Myocyte (in vitro differentiated cells): ENCODE data around the gene RBM41. TPM values are rescaled to one million over a fixed set of nuclear protein-coding genes. Genes with fewer than 3 reads are reported as not detected.
"Not testable (repeated sequence)": the region's sequence is repeated elsewhere in the genome, so short reads cannot be mapped to it uniquely, and the experiment has no call there.

Experiments
- DNase-seq: peaks from one replicate; pipeline ENCODE4 v3.0.0-alpha.2; 2012; ENCODE audit warnings: low read depth
- polyA plus RNA-seq: library from polyadenylated mRNA; unstranded; fragments of >200 nt; gene quantifications from one replicate; pipeline ENCODE4 v1.2.1, GENCODE V29; 2012; ENCODE audit warnings: missing spikeins
- total RNA-seq: library from RNA; depleted of rRNA; stranded (reverse); fragments of >200 nt; gene quantifications from 2 replicates; pipeline ENCODE4 v1.2.3, GENCODE V29; 2014

Gene RBM41
- total RNA-seq: 9.5 and 12.6 TPM in 2 replicates
- 4.3 TPM for polyA plus RNA-seq

- DNase-seq: peak; percentile 80
These were observed at the start of gene RBM41 for GRCh38 chrX:107118322-107119147. TSS of gene RBM41 (minus strand) at chrX:107118822. CDS start at chrX:107118773, 49 bp downstream.

- no peak for DNase-seq
These were observed 49.6 kb upstream of the RBM41 start for GRCh38 chrX:107168257-107168656.

- no peak for DNase-seq
These were observed 48.7 kb upstream of the RBM41 start for GRCh38 chrX:107167163-107167921.

- not testable (repeated sequence) for DNase-seq
These were observed 39.0 kb upstream of the RBM41 start for GRCh38 chrX:107157618-107158017.

GRCh38 chrX:107155621-107156430, 37.2 kb upstream of the RBM41 start:
- DNase-seq: not testable (repeated sequence)

- DNase-seq: no peak
These were observed 36.4 kb upstream of the RBM41 start for GRCh38 chrX:107154787-107155620.

GRCh38 chrX:107153005-107153404, 34.4 kb upstream of the RBM41 start:
- DNase-seq: no peak

GRCh38 chrX:107146670-107147069, 28.0 kb upstream of the RBM41 start:
- no peak for DNase-seq

GRCh38 chrX:107135965-107136307, 17.3 kb upstream of the RBM41 start:
- no peak for DNase-seq

GRCh38 chrX:107135049-107135964, 16.7 kb upstream of the RBM41 start:
- no peak for DNase-seq

GRCh38 chrX:107123750-107124149, 5.1 kb upstream of the RBM41 start:
- DNase-seq: no peak

GRCh38 chrX:107119283-107119682, 661 bp upstream of the RBM41 start:
- no peak for DNase-seq

GRCh38 chrX:107117993-107118321, 665 bp downstream of the RBM41 start:
- DNase-seq: no peak

- DNase-seq: peak; percentile 1
These were observed 11.2 kb downstream of the RBM41 start for GRCh38 chrX:107107459-107107858.

GRCh38 chrX:107102980-107103379, 15.6 kb downstream of the RBM41 start:
- DNase-seq: no peak

GRCh38 chrX:107076158-107076557, 42.5 kb downstream of the RBM41 start:
- DNase-seq: no peak

- DNase-seq: not testable (repeated sequence)
These were observed 60.9 kb downstream of the RBM41 start for GRCh38 chrX:107057731-107058130.

- DNase-seq: no peak
These were observed 63.6 kb downstream of the RBM41 start for GRCh38 chrX:107054978-107055377.

GRCh38 chrX:107050195-107050709, 68.4 kb downstream of the RBM41 start:
- no peak for DNase-seq
